HEK293 (cell line): ENCODE measurements around the gene SPG11.
A peak's percentile ranks its signal among the peaks of the same experiment; 100 is the strongest.

Source experiments
- GFI1B ChIP-seq: fragments of 450-650 bp; formaldehyde crosslinking; IDR thresholded peaks from 2 replicates; pipeline ENCODE4 v1.5.1; 2016; ENCODE audit warnings: missing biosample characterization, missing genetic modification characterization
- GLIS1 ChIP-seq: fragments of 450-650 bp; formaldehyde crosslinking; IDR thresholded peaks from 2 replicates; pipeline ENCODE4 v1.5.1; 2016; ENCODE audit warnings: missing biosample characterization, missing genetic modification characterization
- HOXD13 ChIP-seq: sonication (generic); formaldehyde crosslinking; IDR thresholded peaks from 2 replicates; pipeline ENCODE4 v1.8.0; 2022; ENCODE audit warnings: missing genetic modification reagents, borderline replicate concordance
- SCRT2 ChIP-seq: fragments of 450-650 bp; formaldehyde crosslinking; IDR thresholded peaks from 2 replicates; pipeline ENCODE4 v1.5.1; 2016; ENCODE audit warnings: missing biosample characterization, missing genetic modification characterization
- SP2 ChIP-seq: fragments of 450-650 bp; formaldehyde crosslinking; IDR thresholded peaks from 2 replicates; pipeline ENCODE4 v1.5.1; 2016; ENCODE audit warnings: missing biosample characterization, missing genetic modification characterization
- ZBTB21 ChIP-seq: fragments of 450-650 bp; formaldehyde crosslinking; IDR thresholded peaks from 2 replicates; pipeline ENCODE4 v1.5.1; 2017; ENCODE audit warnings: missing biosample characterization, missing genetic modification characterization
- ZBTB26 ChIP-seq: fragments of 450-650 bp; formaldehyde crosslinking; optimal IDR thresholded peaks from 2 replicates; pipeline ENCODE3; 2016; ENCODE audit warnings: missing biosample characterization, mild to moderate bottlenecking, missing genetic modification characterization
- ZFHX2 ChIP-seq: fragments of 450-650 bp; formaldehyde crosslinking; conservative IDR thresholded peaks from 2 replicates; pipeline ENCODE4 v1.5.1; 2016; ENCODE audit warnings: missing biosample characterization, missing genetic modification characterization
- ZFP69B ChIP-seq: fragments of 450-650 bp; formaldehyde crosslinking; IDR thresholded peaks from 2 replicates; pipeline ENCODE4 v1.5.1; 2016; ENCODE audit warnings: missing biosample characterization, missing genetic modification characterization
- ZIC2 ChIP-seq: fragments of 450-650 bp; formaldehyde crosslinking; IDR thresholded peaks from 2 replicates; pipeline ENCODE4 v1.5.1; 2016; ENCODE audit warnings: missing biosample characterization, missing genetic modification characterization
- ZNF138 ChIP-seq: fragments of 450-650 bp; formaldehyde crosslinking; IDR thresholded peaks from 2 replicates; pipeline ENCODE4 v1.5.1; 2016; ENCODE audit warnings: missing biosample characterization, missing genetic modification characterization, borderline replicate concordance
- ZNF2 ChIP-seq: fragments of 450-650 bp; formaldehyde crosslinking; IDR thresholded peaks from 2 replicates; pipeline ENCODE4 v1.5.1; 2016; ENCODE audit warnings: missing biosample characterization, missing genetic modification characterization
- ZNF341 ChIP-seq: fragments of 450-650 bp; formaldehyde crosslinking; IDR thresholded peaks from 2 replicates; pipeline ENCODE4; 2016; ENCODE audit warnings: low read depth, missing biosample characterization, missing genetic modification characterization
- ZNF37A ChIP-seq: fragments of 450-650 bp; IDR thresholded peaks from 2 replicates; pipeline ENCODE4 v1.5.1; 2018; ENCODE audit warnings: missing biosample characterization, missing genetic modification characterization
- ZNF449 ChIP-seq: fragments of 450-650 bp; formaldehyde crosslinking; IDR thresholded peaks from 2 replicates; pipeline ENCODE4 v1.5.1; 2017; ENCODE audit warnings: missing biosample characterization, mild to moderate bottlenecking, missing genetic modification characterization, moderate library complexity
- ZNF544 ChIP-seq: fragments of 450-650 bp; formaldehyde crosslinking; IDR thresholded peaks from 2 replicates; pipeline ENCODE4 v1.5.0; 2017; ENCODE audit warnings: missing biosample characterization, missing genetic modification characterization
- ZNF549 ChIP-seq: fragments of 450-650 bp; IDR thresholded peaks from 2 replicates; pipeline ENCODE4 v1.5.1; 2018; ENCODE audit warnings: missing biosample characterization, missing genetic modification characterization, mild to moderate bottlenecking, inconsistent platforms, moderate library complexity
- ZNF571 ChIP-seq: fragments of 450-650 bp; formaldehyde crosslinking; IDR thresholded peaks from 2 replicates; pipeline ENCODE4 v1.5.0; 2017; ENCODE audit warnings: missing biosample characterization, missing genetic modification characterization
- ZNF658 ChIP-seq: fragments of 450-650 bp; formaldehyde crosslinking; IDR thresholded peaks from 2 replicates; pipeline ENCODE4; 2016; ENCODE audit warnings: missing biosample characterization, missing genetic modification characterization
- ZNF701 ChIP-seq: fragments of 450-650 bp; formaldehyde crosslinking; IDR thresholded peaks from 2 replicates; pipeline ENCODE4 v1.5.1; 2016; ENCODE audit warnings: missing biosample characterization, missing genetic modification characterization
- ZNF704 ChIP-seq: fragments of 450-650 bp; formaldehyde crosslinking; IDR thresholded peaks from 2 replicates; pipeline ENCODE4 v1.5.1; 2016; ENCODE audit warnings: missing biosample characterization, missing genetic modification characterization
- ZNF707 ChIP-seq: fragments of 450-650 bp; formaldehyde crosslinking; IDR thresholded peaks from 2 replicates; pipeline ENCODE4 v1.5.1; 2016; ENCODE audit warnings: missing biosample characterization, missing genetic modification characterization
- ZNF747 ChIP-seq: fragments of 450-650 bp; formaldehyde crosslinking; IDR thresholded peaks from 2 replicates; pipeline ENCODE4 v1.5.1; 2016; ENCODE audit warnings: missing biosample characterization, missing genetic modification characterization
- ZNF843 ChIP-seq: fragments of 450-650 bp; formaldehyde crosslinking; IDR thresholded peaks from 2 replicates; pipeline ENCODE4 v1.5.1; 2016; ENCODE audit warnings: missing biosample characterization, missing genetic modification characterization
- ZSCAN5A ChIP-seq: fragments of 450-650 bp; formaldehyde crosslinking; IDR thresholded peaks from 2 replicates; pipeline ENCODE4 v1.5.1; 2016; ENCODE audit warnings: missing biosample characterization, missing genetic modification characterization
- ZXDB ChIP-seq: fragments of 450-650 bp; formaldehyde crosslinking; IDR thresholded peaks from 2 replicates; pipeline ENCODE4 v1.5.1; 2016; ENCODE audit warnings: missing biosample characterization, missing genetic modification characterization
- TF ChIP-seq, protein P1 (sequence below): fragments of 450-650 bp; formaldehyde crosslinking; IDR thresholded peaks from 2 replicates; pipeline ENCODE4 v1.5.1; 2016; ENCODE audit warnings: missing biosample characterization, missing genetic modification characterization
- TF ChIP-seq, protein P2 (sequence below): fragments of 450-650 bp; formaldehyde crosslinking; IDR thresholded peaks from 2 replicates; pipeline ENCODE4 v1.5.1; 2017; ENCODE audit warnings: missing biosample characterization, missing genetic modification characterization
- TF ChIP-seq, protein P3 (sequence below): fragments of 450-650 bp; formaldehyde crosslinking; IDR thresholded peaks from 2 replicates; pipeline ENCODE4 v1.5.1; 2016; ENCODE audit warnings: missing biosample characterization, missing genetic modification characterization

Gene SPG11

GRCh38 chr15:44536962-44537734 is 126.3 kb downstream of the SPG11 start, which contains the start of gene EIF3J (continued):
- TF ChIP-seq ZNF549 (tag by site-specific recombination) (no peak), ZNF2 (tag by site-specific recombination) (peak; percentile 72), ZNF37A (tag by site-specific recombination) (no peak), ZNF843 (0 out of 2 replicates have a peak, but pooled peaks have one; percentile 16), ZNF747 (tag by site-specific recombination) (no peak), ZBTB21 (tag by site-specific recombination) (peak; percentile 25; the same call in 1 of the 2 replicates), ZXDB (no peak), ZNF658 (tag by site-specific recombination) (no peak), ZNF701 (tag by site-specific recombination) (no peak), ZNF704 (tag by site-specific recombination) (0 out of 2 replicates have a peak, but pooled peaks have one; percentile 32), ZNF571 (tag by site-specific recombination) (no peak), ZNF544 (tag by site-specific recombination) (no peak), ZIC2 (tag by site-specific recombination) (peak; percentile 64), GLIS1 (tag by site-specific recombination) (no peak), ZFP69B (tag by site-specific recombination) (0 out of 2 replicates have a peak, but pooled peaks have one; percentile 14), HOXD13 (CRISPR knock-in tag) (no peak), ZBTB26 (tag by site-specific recombination) (peak; percentile 90), ZNF341 (tag by site-specific recombination) (no peak), ZNF707 (no peak), ZFHX2 (tag by site-specific recombination) (no peak; the same call in 1 of the 2 replicates), ZSCAN5A (no peak), ZNF138 (no peak), GFI1B (tag by site-specific recombination) (no peak), SCRT2 (tag by site-specific recombination) (no peak), SP2 (tag by site-specific recombination) (peak; percentile 54), ZNF449 (tag by site-specific recombination) (no peak)
- TF ChIP-seq, protein P1, sequence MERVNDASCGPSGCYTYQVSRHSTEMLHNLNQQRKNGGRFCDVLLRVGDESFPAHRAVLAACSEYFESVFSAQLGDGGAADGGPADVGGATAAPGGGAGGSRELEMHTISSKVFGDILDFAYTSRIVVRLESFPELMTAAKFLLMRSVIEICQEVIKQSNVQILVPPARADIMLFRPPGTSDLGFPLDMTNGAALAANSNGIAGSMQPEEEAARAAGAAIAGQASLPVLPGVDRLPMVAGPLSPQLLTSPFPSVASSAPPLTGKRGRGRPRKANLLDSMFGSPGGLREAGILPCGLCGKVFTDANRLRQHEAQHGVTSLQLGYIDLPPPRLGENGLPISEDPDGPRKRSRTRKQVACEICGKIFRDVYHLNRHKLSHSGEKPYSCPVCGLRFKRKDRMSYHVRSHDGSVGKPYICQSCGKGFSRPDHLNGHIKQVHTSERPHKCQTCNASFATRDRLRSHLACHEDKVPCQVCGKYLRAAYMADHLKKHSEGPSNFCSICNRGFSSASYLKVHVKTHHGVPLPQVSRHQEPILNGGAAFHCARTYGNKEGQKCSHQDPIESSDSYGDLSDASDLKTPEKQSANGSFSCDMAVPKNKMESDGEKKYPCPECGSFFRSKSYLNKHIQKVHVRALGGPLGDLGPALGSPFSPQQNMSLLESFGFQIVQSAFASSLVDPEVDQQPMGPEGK (tag by site-specific recombination), result peak; percentile 8
- TF ChIP-seq, protein P2, sequence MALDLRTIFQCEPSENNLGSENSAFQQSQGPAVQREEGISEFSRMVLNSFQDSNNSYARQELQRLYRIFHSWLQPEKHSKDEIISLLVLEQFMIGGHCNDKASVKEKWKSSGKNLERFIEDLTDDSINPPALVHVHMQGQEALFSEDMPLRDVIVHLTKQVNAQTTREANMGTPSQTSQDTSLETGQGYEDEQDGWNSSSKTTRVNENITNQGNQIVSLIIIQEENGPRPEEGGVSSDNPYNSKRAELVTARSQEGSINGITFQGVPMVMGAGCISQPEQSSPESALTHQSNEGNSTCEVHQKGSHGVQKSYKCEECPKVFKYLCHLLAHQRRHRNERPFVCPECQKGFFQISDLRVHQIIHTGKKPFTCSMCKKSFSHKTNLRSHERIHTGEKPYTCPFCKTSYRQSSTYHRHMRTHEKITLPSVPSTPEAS, result no peak
- TF ChIP-seq, protein P3, sequence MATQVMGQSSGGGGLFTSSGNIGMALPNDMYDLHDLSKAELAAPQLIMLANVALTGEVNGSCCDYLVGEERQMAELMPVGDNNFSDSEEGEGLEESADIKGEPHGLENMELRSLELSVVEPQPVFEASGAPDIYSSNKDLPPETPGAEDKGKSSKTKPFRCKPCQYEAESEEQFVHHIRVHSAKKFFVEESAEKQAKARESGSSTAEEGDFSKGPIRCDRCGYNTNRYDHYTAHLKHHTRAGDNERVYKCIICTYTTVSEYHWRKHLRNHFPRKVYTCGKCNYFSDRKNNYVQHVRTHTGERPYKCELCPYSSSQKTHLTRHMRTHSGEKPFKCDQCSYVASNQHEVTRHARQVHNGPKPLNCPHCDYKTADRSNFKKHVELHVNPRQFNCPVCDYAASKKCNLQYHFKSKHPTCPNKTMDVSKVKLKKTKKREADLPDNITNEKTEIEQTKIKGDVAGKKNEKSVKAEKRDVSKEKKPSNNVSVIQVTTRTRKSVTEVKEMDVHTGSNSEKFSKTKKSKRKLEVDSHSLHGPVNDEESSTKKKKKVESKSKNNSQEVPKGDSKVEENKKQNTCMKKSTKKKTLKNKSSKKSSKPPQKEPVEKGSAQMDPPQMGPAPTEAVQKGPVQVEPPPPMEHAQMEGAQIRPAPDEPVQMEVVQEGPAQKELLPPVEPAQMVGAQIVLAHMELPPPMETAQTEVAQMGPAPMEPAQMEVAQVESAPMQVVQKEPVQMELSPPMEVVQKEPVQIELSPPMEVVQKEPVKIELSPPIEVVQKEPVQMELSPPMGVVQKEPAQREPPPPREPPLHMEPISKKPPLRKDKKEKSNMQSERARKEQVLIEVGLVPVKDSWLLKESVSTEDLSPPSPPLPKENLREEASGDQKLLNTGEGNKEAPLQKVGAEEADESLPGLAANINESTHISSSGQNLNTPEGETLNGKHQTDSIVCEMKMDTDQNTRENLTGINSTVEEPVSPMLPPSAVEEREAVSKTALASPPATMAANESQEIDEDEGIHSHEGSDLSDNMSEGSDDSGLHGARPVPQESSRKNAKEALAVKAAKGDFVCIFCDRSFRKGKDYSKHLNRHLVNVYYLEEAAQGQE (tag by site-specific recombination), result no peak
